ENCODE data around the gene PZP.

DNA sequence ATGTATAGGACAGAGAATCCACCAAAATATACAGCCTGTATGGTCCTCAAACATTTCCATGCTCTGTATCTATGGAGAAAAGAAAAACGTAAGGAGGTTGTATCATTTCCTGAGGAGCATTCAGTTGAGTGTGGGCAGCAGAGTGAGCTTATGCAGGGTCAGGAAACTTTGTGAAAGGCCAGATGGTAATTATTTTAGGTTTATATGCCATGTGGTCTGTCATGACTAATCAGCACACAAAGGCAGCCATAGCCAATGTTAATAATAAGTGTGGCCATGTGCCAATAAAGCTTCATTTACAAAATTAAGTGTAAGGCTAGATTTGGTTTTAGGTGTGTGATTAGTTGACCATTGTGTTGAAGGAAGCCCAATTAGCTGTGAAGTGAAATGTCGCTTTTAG is 59.3 kb downstream of the PZP start:
- TF ChIP-seq, protein P1, sequence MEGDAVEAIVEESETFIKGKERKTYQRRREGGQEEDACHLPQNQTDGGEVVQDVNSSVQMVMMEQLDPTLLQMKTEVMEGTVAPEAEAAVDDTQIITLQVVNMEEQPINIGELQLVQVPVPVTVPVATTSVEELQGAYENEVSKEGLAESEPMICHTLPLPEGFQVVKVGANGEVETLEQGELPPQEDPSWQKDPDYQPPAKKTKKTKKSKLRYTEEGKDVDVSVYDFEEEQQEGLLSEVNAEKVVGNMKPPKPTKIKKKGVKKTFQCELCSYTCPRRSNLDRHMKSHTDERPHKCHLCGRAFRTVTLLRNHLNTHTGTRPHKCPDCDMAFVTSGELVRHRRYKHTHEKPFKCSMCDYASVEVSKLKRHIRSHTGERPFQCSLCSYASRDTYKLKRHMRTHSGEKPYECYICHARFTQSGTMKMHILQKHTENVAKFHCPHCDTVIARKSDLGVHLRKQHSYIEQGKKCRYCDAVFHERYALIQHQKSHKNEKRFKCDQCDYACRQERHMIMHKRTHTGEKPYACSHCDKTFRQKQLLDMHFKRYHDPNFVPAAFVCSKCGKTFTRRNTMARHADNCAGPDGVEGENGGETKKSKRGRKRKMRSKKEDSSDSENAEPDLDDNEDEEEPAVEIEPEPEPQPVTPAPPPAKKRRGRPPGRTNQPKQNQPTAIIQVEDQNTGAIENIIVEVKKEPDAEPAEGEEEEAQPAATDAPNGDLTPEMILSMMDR (conservative IDR thresholded peaks at IDR 0.05): no peak
- TF ChIP-seq EZH2 (IDR thresholded peaks at IDR 0.05; ENCODE audit: low read depth): no peak

Measured in PC-9 (cell line).